Occipital lobe (tissue), 2 donors: ENCODE results near the gene STX12. TPM values are rescaled to one million over a fixed set of nuclear protein-coding genes. Genes with fewer than 3 reads are reported as not detected.
"Not testable (repeated sequence)": the region's sequence is repeated elsewhere in the genome, so short reads cannot be mapped to it uniquely, and the experiment has no call there.

Experiments used
- DNase-seq: peaks from one replicate; lab custom pipeline; 2025; lab: John Stamatoyannopoulos, UW
- total RNA-seq: library from RNA; depleted of rRNA; stranded (reverse); fragments of >200 nt; gene quantifications from one replicate; pipeline ENCODE4 v1.2.3, GENCODE V29; 2014

The STX12 gene
- total RNA-seq, 1 donor from 2014 or later, result 165 TPM

GRCh38 chr1:27775336-27775735 is 2.3 kb downstream of the STX12 start:
- not testable (repeated sequence) for DNase-seq

- DNase-seq, result not testable (repeated sequence)
These were observed 3.3 kb downstream of the STX12 start for GRCh38 chr1:27776276-27776675.

GRCh38 chr1:27778056-27778455 is 5.0 kb downstream of the STX12 start:
- no peak for DNase-seq

- DNase-seq, result no peak
These were observed 6.1 kb downstream of the STX12 start for GRCh38 chr1:27779122-27779521.

GRCh38 chr1:27782950-27783349 is 9.9 kb downstream of the STX12 start:
- no peak for DNase-seq

- no peak for DNase-seq
These were observed 11.7 kb downstream of the STX12 start for GRCh38 chr1:27784700-27785099.

- no peak for DNase-seq
These were observed 12.9 kb downstream of the STX12 start for GRCh38 chr1:27785781-27786455.

- DNase-seq, result no peak
These were observed 14.9 kb downstream of the STX12 start for GRCh38 chr1:27787895-27788294.

GRCh38 chr1:27789540-27790041 is 16.6 kb downstream of the STX12 start:
- no peak for DNase-seq

- not testable (repeated sequence) for DNase-seq
These were observed 17.3 kb downstream of the STX12 start for GRCh38 chr1:27790270-27790669.

- no peak for DNase-seq
These were observed 22.6 kb downstream of the STX12 start for GRCh38 chr1:27795601-27796000.

GRCh38 chr1:27804791-27805190 is 31.8 kb downstream of the STX12 start:
- no peak for DNase-seq

GRCh38 chr1:27806758-27807157 is 33.7 kb downstream of the STX12 start:
- DNase-seq, result no peak

- no peak for DNase-seq
These were observed 34.4 kb downstream of the STX12 start for GRCh38 chr1:27807385-27807784.

GRCh38 chr1:27808131-27808530 is 35.1 kb downstream of the STX12 start:
- DNase-seq, result not testable (repeated sequence)

GRCh38 chr1:27809883-27810282 is 36.9 kb downstream of the STX12 start:
- DNase-seq, result no peak

GRCh38 chr1:27811741-27812500 is 38.9 kb downstream of the STX12 start:
- no peak for DNase-seq

- no peak for DNase-seq
These were observed 44.1 kb downstream of the STX12 start for GRCh38 chr1:27816921-27817630.

GRCh38 chr1:27821761-27822315 is 48.8 kb downstream of the STX12 start:
- no peak for DNase-seq

GRCh38 chr1:27823784-27824183 is 50.8 kb downstream of the STX12 start:
- DNase-seq, result no peak

- no peak for DNase-seq
These were observed 51.4 kb downstream of the STX12 start for GRCh38 chr1:27824411-27824810.
